ENCODE data around the gene ITGB3. TPM values are rescaled to one million over a fixed set of nuclear protein-coding genes. Genes with fewer than 3 reads are reported as not detected.

Gene ITGB3
- total and polyA plus RNA-seq, 2 experiments from 2014 or later: 3.5 to 7.2 TPM

DNA sequence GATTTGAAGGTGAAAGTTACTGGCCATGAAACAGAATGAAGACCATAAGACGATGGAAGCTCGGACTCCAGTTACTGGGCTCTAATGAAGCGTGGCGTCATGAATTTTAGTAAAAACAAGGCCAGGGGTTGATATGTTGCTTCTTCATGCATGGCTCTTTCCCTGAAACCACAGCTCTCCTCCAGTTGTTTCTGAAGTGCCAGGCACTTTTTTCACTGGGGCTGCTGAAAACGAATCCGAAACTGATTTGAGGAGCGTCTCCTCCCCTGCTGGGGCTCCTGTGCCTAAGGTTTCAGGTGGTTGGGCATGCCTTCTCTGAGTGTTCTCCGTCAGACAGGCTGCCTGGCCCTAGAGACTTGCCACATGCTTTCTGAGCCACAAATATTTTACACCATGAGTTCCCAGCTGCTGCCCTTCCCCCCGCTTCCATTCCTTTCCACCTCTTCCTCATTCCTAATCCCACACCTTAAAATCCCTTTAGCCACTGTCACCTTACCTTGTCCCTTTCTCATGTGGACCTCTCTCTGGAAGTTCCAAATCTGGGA is 48.1 kb upstream of the ITGB3 start:
- H4K20me1 ChIP-seq (ENCODE audit: insufficient read depth): no peaks in the 10 kb centered on the region
- no peaks in the 10 kb centered on the region for H3K79me2 ChIP-seq (ENCODE audit: insufficient read depth)
- H3K27ac ChIP-seq: peak overlapping the region; percentile 47
- 49 to 55% methylated on average over 9 of the region's 9 CpGs for WGBS, 2 experiments (ENCODE audit: low coverage in 1 of 2, low lambda C conversion rate in 2 of 2, missing lambda C conversion rate in 2 of 2)
- H3K27me3 ChIP-seq (replicated peaks; ENCODE audit: insufficient read depth): no peaks in the 10 kb centered on the region
- TF ChIP-seq EZH2 (IDR thresholded peaks at IDR 0.05; ENCODE audit: insufficient read depth, poor library complexity, severe bottlenecking) (no peak), EZH2phosphoT487 (IDR thresholded peaks at IDR 0.05; ENCODE audit: insufficient read depth, low read depth) (no peak)
- peak overlapping the region; percentile 36; the same call in 1 of the 2 replicates for H2AFZ ChIP-seq
- in situ Hi-C loops (cut with MboI): no loop called here
- no peak overlapping the region for H3K4me3 ChIP-seq
- peak overlapping the region; percentile 36 for H3K4me2 ChIP-seq (ENCODE audit: unreplicated experiment)
- DNase-seq: peak; percentile 65
- no peaks in the 10 kb centered on the region for H3K9me2 ChIP-seq (ENCODE audit: insufficient read depth)
- H3F3A ChIP-seq (ENCODE audit: insufficient read depth): peaks cover 23% of the 10 kb centered on the region
- H3K4me1 ChIP-seq (ENCODE audit: insufficient read depth): peaks cover 21% of the 10 kb centered on the region
- H3K36me3 ChIP-seq (ENCODE audit: low read depth): no peaks in the 10 kb centered on the region
- no peaks in the 10 kb centered on the region for H3K9me3 ChIP-seq (ENCODE audit: low read depth)
- H3K9ac ChIP-seq: no peak overlapping the region

DNA sequence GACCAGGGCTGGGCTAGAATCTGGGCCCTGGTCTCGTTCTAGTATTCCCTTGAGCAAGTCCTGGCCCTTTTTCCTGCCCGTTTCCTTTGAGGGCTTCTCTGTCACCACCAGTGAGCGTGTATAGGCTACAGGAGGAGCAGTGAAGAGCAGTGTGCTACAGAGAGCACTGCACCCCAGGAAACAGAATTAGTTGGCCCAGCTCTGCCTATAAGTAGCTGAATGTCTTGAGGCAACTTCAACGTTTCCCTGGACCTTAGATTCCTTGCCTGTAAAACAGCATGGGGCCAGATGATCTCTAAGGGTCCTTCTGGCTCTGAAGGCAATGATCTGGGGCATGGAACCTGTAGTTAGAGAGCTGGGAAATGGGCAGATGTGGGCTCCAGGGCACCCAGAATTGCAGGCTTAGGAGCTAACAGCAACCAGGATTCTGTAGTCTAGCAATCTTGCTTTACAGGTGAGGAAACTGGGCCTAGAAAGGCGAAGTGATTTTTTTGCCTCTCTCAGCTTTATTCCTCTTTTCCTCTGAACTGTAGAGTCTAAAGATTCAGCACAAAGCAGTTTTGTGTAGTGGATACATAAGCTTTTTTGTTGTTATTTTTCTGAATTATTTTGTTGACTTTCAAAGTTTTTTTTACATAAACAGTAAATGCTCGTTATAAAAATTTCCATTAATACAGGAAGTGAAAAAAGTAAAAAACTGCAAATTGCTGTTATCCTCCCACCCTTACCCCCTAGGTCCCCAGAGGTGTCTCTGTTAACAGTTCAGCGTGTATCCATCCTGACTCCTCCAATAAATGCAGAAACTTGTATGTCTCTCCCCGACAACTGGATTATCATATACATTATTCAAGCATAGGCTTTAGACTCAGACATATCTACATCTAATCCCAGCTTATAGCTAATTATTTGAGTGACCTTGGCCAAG is 46.2 kb upstream of the ITGB3 start:
- no peaks in the 10 kb centered on the region for H3K9me2 ChIP-seq (ENCODE audit: insufficient read depth)
- in situ Hi-C loops (cut with MboI): no loop called here
- H2AFZ ChIP-seq: no peak overlapping the region

DNA sequence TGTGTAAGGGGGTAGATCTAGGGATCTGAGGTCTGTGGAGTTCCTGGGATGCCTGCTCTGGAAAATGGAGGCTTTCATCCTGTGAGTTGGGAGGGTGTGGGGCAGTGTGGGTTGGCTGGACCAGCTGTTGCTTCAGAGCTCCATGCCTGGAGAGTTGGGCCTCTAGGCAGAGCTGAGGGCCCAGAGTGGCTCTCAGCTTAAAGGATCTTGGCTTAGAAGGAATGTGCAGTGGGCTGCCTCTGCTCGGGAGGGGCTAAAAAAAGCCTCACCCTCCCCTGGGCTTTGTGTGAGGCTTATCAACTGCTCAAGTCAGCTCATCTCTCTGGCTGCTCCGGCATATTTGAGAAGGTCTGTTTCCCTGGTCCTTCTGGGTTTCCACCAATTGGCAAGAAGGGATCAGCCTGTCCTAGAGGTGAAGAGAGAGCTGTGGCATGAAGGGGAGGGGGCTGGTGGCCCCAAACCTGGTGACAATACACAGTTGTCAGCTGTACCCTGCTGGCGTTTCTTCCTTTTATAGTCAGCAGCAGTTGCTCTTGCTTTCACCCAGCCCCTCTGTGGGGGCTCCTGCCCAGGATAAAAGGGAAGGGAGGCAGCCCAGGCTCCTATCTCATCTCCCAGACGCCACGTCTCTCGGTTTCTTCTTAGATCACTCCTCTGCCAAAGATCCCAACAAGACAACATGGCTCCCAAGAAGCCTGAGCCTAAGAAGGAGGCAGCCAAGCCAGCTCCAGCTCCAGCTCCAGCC is 44.7 kb upstream of the ITGB3 start, which contains the start of gene MYL4:
Gene MYL4 (plus strand): TSS at position 605 of the 745 bp plus-strand sequence. CDS start 75 bp downstream, at position 680.
- Histone ChIP-seq H3K27ac (no peak within 1 kb of the TSS), H3K9me2 (ENCODE audit: insufficient read depth) (no peaks in the 10 kb centered on the region), H3K36me3 (ENCODE audit: low read depth) (no peaks in the 10 kb centered on the region), H4K20me1 (ENCODE audit: insufficient read depth) (no peaks in the 10 kb centered on the region), H3K27me3 (replicated peaks; ENCODE audit: insufficient read depth) (no peaks in the 10 kb centered on the region), H3K79me2 (ENCODE audit: insufficient read depth) (no peaks in the 10 kb centered on the region), H3K9me3 (ENCODE audit: low read depth) (no peaks in the 10 kb centered on the region), H3K4me3 (no peak within 1 kb of the TSS), H2AFZ (no peak within 1 kb of the TSS), H3K9ac (no peak within 1 kb of the TSS), H3F3A (ENCODE audit: insufficient read depth) (peaks cover 18% of the 10 kb centered on the region), H3K4me1 (ENCODE audit: insufficient read depth) (peaks cover 17% of the 10 kb centered on the region), H3K4me2 (ENCODE audit: unreplicated experiment) (no peak within 1 kb of the TSS)
- TF ChIP-seq EZH2 (IDR thresholded peaks at IDR 0.05; ENCODE audit: insufficient read depth, poor library complexity, severe bottlenecking) (no peak), EZH2phosphoT487 (IDR thresholded peaks at IDR 0.05; ENCODE audit: insufficient read depth, low read depth) (no peak)
- in situ Hi-C loops (cut with MboI): no loop called here
- no peak for DNase-seq
- 72 to 77% methylated on average over 6 of the region's 6 CpGs for WGBS, 2 experiments (ENCODE audit: low coverage in 1 of 2, low lambda C conversion rate in 2 of 2, missing lambda C conversion rate in 2 of 2)

More for the DNA sequence above, 46.2 kb upstream of the ITGB3 start:
- 92 to 95% methylated on average over 8 of the region's 8 CpGs for WGBS, 2 experiments (ENCODE audit: low coverage in 1 of 2, low lambda C conversion rate in 2 of 2, missing lambda C conversion rate in 2 of 2)
- no peaks in the 10 kb centered on the region for H3K79me2 ChIP-seq (ENCODE audit: insufficient read depth)
- peaks cover 21% of the 10 kb centered on the region for H3K4me1 ChIP-seq (ENCODE audit: insufficient read depth)
- TF ChIP-seq EZH2phosphoT487 (IDR thresholded peaks at IDR 0.05; ENCODE audit: insufficient read depth, low read depth) (no peak), EZH2 (IDR thresholded peaks at IDR 0.05; ENCODE audit: insufficient read depth, poor library complexity, severe bottlenecking) (no peak)
- H3K27me3 ChIP-seq (replicated peaks; ENCODE audit: insufficient read depth): no peaks in the 10 kb centered on the region
- no peaks in the 10 kb centered on the region for H3K36me3 ChIP-seq (ENCODE audit: low read depth)
- no peak overlapping the region for H3K27ac ChIP-seq
- DNase-seq: no peak
- H3K9me3 ChIP-seq (ENCODE audit: low read depth): no peaks in the 10 kb centered on the region
- no peak overlapping the region for H3K4me2 ChIP-seq (ENCODE audit: unreplicated experiment)
- no peaks in the 10 kb centered on the region for H4K20me1 ChIP-seq (ENCODE audit: insufficient read depth)
- no peak overlapping the region for H3K9ac ChIP-seq
- H3K4me3 ChIP-seq: no peak overlapping the region
- H3F3A ChIP-seq (ENCODE audit: insufficient read depth): peaks cover 23% of the 10 kb centered on the region

DNA sequence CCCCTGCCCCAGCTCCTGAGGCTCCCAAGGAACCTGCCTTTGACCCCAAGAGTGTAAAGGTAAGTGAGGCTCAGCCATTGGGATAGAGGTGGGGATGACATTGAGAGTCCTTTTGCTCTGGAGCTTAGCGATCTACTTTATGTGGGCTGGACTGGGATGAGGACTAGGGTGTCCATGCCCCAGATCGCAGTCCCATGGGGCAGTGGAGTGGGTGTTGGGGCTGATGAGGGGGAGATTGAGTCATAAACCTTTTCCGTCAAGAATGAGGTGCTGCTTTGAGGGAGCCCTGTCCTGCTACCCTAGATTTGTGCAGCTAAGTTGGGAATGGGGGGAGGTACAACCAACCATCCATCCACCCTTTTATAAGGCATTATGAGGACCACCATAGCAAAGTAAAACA is 44.1 kb upstream of the ITGB3 start:
- in situ Hi-C loops (cut with MboI): no loop called here
- Histone ChIP-seq H3K9me2 (ENCODE audit: insufficient read depth) (no peaks in the 10 kb centered on the region), H3F3A (ENCODE audit: insufficient read depth) (peaks cover 13% of the 10 kb centered on the region)

More for the DNA sequence above, 44.1 kb upstream of the ITGB3 start:
- Histone ChIP-seq H3K79me2 (ENCODE audit: insufficient read depth) (no peaks in the 10 kb centered on the region), H3K4me2 (ENCODE audit: unreplicated experiment) (no peak overlapping the region), H3K9me3 (ENCODE audit: low read depth) (no peaks in the 10 kb centered on the region), H3K36me3 (ENCODE audit: low read depth) (no peaks in the 10 kb centered on the region), H3K4me1 (ENCODE audit: insufficient read depth) (peaks cover 12% of the 10 kb centered on the region), H3K9ac (no peak overlapping the region), H4K20me1 (ENCODE audit: insufficient read depth) (no peaks in the 10 kb centered on the region), H3K27ac (no peak overlapping the region), H3K4me3 (no peak overlapping the region), H2AFZ (no peak overlapping the region), H3K27me3 (replicated peaks; ENCODE audit: insufficient read depth) (no peaks in the 10 kb centered on the region)
- no peak for DNase-seq
- WGBS, 2 experiments (ENCODE audit: low coverage in 1 of 2, low lambda C conversion rate in 2 of 2, missing lambda C conversion rate in 2 of 2): 84 to 91% methylated on average over 3 of the region's 3 CpGs
- TF ChIP-seq EZH2 (IDR thresholded peaks at IDR 0.05; ENCODE audit: insufficient read depth, poor library complexity, severe bottlenecking) (no peak), EZH2phosphoT487 (IDR thresholded peaks at IDR 0.05; ENCODE audit: insufficient read depth, low read depth) (no peak)

Measured in GM23248 (cell line).